HepG2 (cell line): ENCODE data around the gene HIBADH. TPM values are rescaled to one million over a fixed set of nuclear protein-coding genes. Genes with fewer than 3 reads are reported as not detected.

ENCODE experiments used
- ATAC-seq: fragments of 200-7000 bp; cut with Tn5 transposase; 3 replicates; pipeline ENCODE4 v1.9.1; 2020; ENCODE audit warnings: mild to moderate bottlenecking, moderate library complexity
- BruUV-seq: library from RNA; stranded (reverse); fragments of 400-500 nt; replicated peaks from 2 replicates; lab custom pipeline; 2021; lab: Mats Ljungman, UMichigan
- CTCF ChIA-PET: fragments of 300-600 bp; formaldehyde crosslinking; extraction: SDS; loops from one replicate; lab custom pipeline; 2021; ENCODE audit warnings: low total read pairs, inconsistent platforms, low intra/inter-chr PET ratio; lab: Yijun Ruan, JAX
- POLR2A ChIA-PET: fragments of 350-600 bp; sonication (Branson Sonifier 250); formaldehyde crosslinking; loops from one replicate; lab custom pipeline; 2020; ENCODE audit warnings: antibody characterized with exemption, inconsistent platforms; lab: Yijun Ruan, JAX
- DNase-seq: peaks from one replicate; pipeline ENCODE4 v3.0.0-alpha.2; 2015; ENCODE audit warnings: low spot score
- FAIRE-seq: peaks from 3 replicates; lab custom pipeline; 2011; peaks lifted over from hg19 to GRCh38; lab: Jason Lieb, UNC
- H2AFZ ChIP-seq: one replicate; pipeline ENCODE4 v1.6.1; 2011; ENCODE audit warnings: low read length, inconsistent platforms
- H3K27ac ChIP-seq: fragments of 300-600 bp; 3 replicates; pipeline ENCODE4 v1.8.0; 2011; ENCODE audit warnings: mixed run types, mild to moderate bottlenecking, mixed read lengths, low read length, inconsistent platforms; ENCODE audit not compliant: insufficient read depth; ENCODE audit errors: extremely low read length
- H3K27me3 ChIP-seq, 2 experiments: fragments of 200-600 bp in 1 of 2; 2 replicates in 1 of 2; 3 replicates in 1 of 2; pipeline versions ENCODE4 v1.6.0 to v1.8.0; 2011; ENCODE audit warnings: low read length in 2 of 2, mild to moderate bottlenecking in 2 of 2, moderate library complexity in 2 of 2, inconsistent platforms in 1 of 2; ENCODE audit not compliant: insufficient read depth in 2 of 2, control insufficient read depth in 1 of 2
- H3K36me3 ChIP-seq, 2 experiments: fragments of 200-600 bp in 1 of 2; replicated peaks in 1 of 2; 2 replicates in 1 of 2; 3 replicates in 1 of 2; pipeline versions ENCODE4 v1.5.1 to v1.8.0; 2011; ENCODE audit warnings: low read length in 2 of 2, inconsistent platforms in 1 of 2; ENCODE audit not compliant: insufficient read depth in 2 of 2, control insufficient read depth in 1 of 2
- H3K4me1 ChIP-seq: 2 replicates; pipeline ENCODE4 v1.5.1; 2012; ENCODE audit warnings: low read length, inconsistent platforms; ENCODE audit not compliant: insufficient read depth
- H3K4me2 ChIP-seq: 2 replicates; pipeline ENCODE4 v1.6.0; 2011; ENCODE audit warnings: low read depth, low read length, inconsistent platforms
- H3K4me3 ChIP-seq, 3 experiments: fragments of 200-600 bp in 1 of 3; sonication (generic), shearing (Covaris generic) in 1 of 3; replicated peaks in 1 of 3; 2 replicates each; pipeline ENCODE4 v1.5.1; 2011 to 2016; ENCODE audit warnings: low read length in 3 of 3, inconsistent platforms in 2 of 3, low read depth in 2 of 3, mild to moderate bottlenecking in 2 of 3, control low read depth in 1 of 3, mixed read lengths in 1 of 3; ENCODE audit not compliant: insufficient read depth in 1 of 3
- H3K79me2 ChIP-seq: one replicate; pipeline ENCODE4 v1.6.1; 2011; ENCODE audit warnings: low read length, inconsistent platforms; ENCODE audit not compliant: insufficient read depth
- H3K9ac ChIP-seq: 2 replicates; pipeline ENCODE4 v1.6.0; 2011; ENCODE audit warnings: mild to moderate bottlenecking, low read depth, low read length, inconsistent platforms; ENCODE audit not compliant: insufficient read depth
- H3K9me3 ChIP-seq: 2 replicates; pipeline ENCODE4 v1.5.1; 2012; ENCODE audit warnings: mild to moderate bottlenecking, low read length
- H4K20me1 ChIP-seq: 2 replicates; pipeline ENCODE4 v1.6.0; 2011; ENCODE audit warnings: inconsistent platforms, mild to moderate bottlenecking, low read length, moderate library complexity; ENCODE audit not compliant: insufficient read depth
- ARNTL ChIP-seq: sonication (generic); formaldehyde crosslinking; IDR thresholded peaks from 2 replicates; pipeline ENCODE4 v1.4.0; 2020; ENCODE audit warnings: mild to moderate bottlenecking, missing genetic modification reagents
- IKZF5 ChIP-seq: IDR thresholded peaks from 2 replicates; pipeline ENCODE4 v1.6.1; 2018; ENCODE audit warnings: missing genetic modification reagents, mild to moderate bottlenecking, missing compliant biosample characterization
- MAFG ChIP-seq: sonication (generic); formaldehyde crosslinking; IDR thresholded peaks from 2 replicates; pipeline ENCODE4 v1.5.1; 2020; ENCODE audit warnings: mild to moderate bottlenecking, missing genetic modification reagents
- NFATC3 ChIP-seq: sonication (generic); formaldehyde crosslinking; IDR thresholded peaks from 2 replicates; pipeline ENCODE4 v1.5.1; 2020; ENCODE audit warnings: mild to moderate bottlenecking, missing genetic modification reagents
- NPAS2 ChIP-seq: sonication (generic); formaldehyde crosslinking; IDR thresholded peaks from 2 replicates; pipeline ENCODE4 v1.8.0; 2022; ENCODE audit warnings: mild to moderate bottlenecking, missing genetic modification reagents, borderline replicate concordance
- ZFAT ChIP-seq: sonication (generic); formaldehyde crosslinking; conservative IDR thresholded peaks from 2 replicates; pipeline ENCODE4 v1.8.1; 2023; ENCODE audit warnings: missing genetic modification reagents, inconsistent platforms
- ZFX ChIP-seq: sonication (generic); formaldehyde crosslinking; IDR thresholded peaks from 2 replicates; pipeline ENCODE4 v1.4.0; 2020; ENCODE audit warnings: mild to moderate bottlenecking, low read depth, missing genetic modification reagents, moderate library complexity
- ZNF614 ChIP-seq: IDR thresholded peaks from 2 replicates; pipeline ENCODE4 v1.6.1; 2018; ENCODE audit warnings: missing biosample characterization, missing genetic modification reagents, inconsistent platforms, borderline replicate concordance
- WGBS: methylation state at CpG from one replicate; pipeline ENCODE4 v1.1.6; 2017; ENCODE audit warnings: low lambda C conversion rate; 5-methylcytosine and 5-hydroxymethylcytosine counted together
- in situ Hi-C: cut with HindIII; loops from 2 replicates; pipeline ENCODE4 v1.10.0; 2017; ENCODE audit warnings: low pct_unique_long_range_greater_than_20kb; ENCODE audit not compliant: extremely low pct_ligation_motif_present
- intact Hi-C: fragments of 100-400 bp; cut with micrococcal nuclease; formaldehyde crosslinking; loops from one replicate; pipeline ENCODE4 v1.10.0; 2022; ENCODE audit not compliant: unreplicated experiment
- polyA plus RNA-seq, 8 experiments: library from polyadenylated mRNA; depleted of rRNA in 3 of 8; stranded (reverse) in 7 of 8; unstranded in 1 of 8; fragments of >200 nt; fragmentation: Illumina TruSeq in 4 of 8; extraction: Trizol in 4 of 8; gene quantifications; 2 replicates each; pipeline versions ENCODE4 v1.2.1 to v1.2.3, GENCODE V29; 2011 to 2016; ENCODE audit warnings: low read depth in 4 of 8, missing spikeins in 1 of 8, mixed read lengths in 1 of 8; ENCODE audit not compliant: insufficient read depth in 1 of 8
- total RNA-seq, 5 experiments: library from RNA; depleted of rRNA; stranded (reverse); fragments of >200 nt; fragmentation: Illumina TruSeq; extraction: Trizol; gene quantifications; 2 replicates each; pipeline ENCODE4 v1.2.3, GENCODE V29; 2016; ENCODE audit warnings: low read depth in 1 of 5

HIBADH gene
- total and polyA plus RNA-seq, 2 of the 13 experiments (the other 11 are each of a cell fraction or from before 2014, with no cell fraction given), result 49.9 to 59.5 TPM

- Histone ChIP-seq H4K20me1 (no peaks in the 10 kb centered on the region), H3K27me3 (no peaks in the 10 kb centered on the region), H3K4me3 (no peak overlapping the region), H3K4me2 (no peak overlapping the region), H3K9me3 (no peaks in the 10 kb centered on the region), H3K79me2 (no peaks in the 10 kb centered on the region), H2AFZ (no peak overlapping the region), H3K27ac (no peak overlapping the region), H3K4me1 (peaks cover 27% of the 10 kb centered on the region), H3K36me3 (no peaks in the 10 kb centered on the region; a peak in 1 of 5 replicates), H3K9ac (no peak overlapping the region)
- FAIRE-seq (no peak), ATAC-seq (no peak), DNase-seq (no peak)
- ChIA-PET CTCF (no interaction called here), POLR2A (no interaction called here)
- in situ Hi-C loops, result no loop called here
- intact Hi-C loops, result no loop called here
- TF ChIP-seq NPAS2 (CRISPR knock-in tag) (no peak), ZFAT (CRISPR knock-in tag) (no peak), NFATC3 (CRISPR knock-in tag) (no peak), ZFX (CRISPR knock-in tag) (no peak)
- BruUV-seq, result no TSS peak
- WGBS, result 100% methylated on average over 1 of the region's 1 CpG
Observed at GRCh38 chr7:27581906-27582305, 80.8 kb downstream of the HIBADH start.

- TF ChIP-seq MAFG (CRISPR knock-in tag) (no peak), ZNF614 (CRISPR knock-in tag) (no peak), IKZF5 (CRISPR knock-in tag) (no peak), ARNTL (CRISPR knock-in tag) (no peak)
- TF ChIP-seq, all 625 proteins: peak for 0
- Histone ChIP-seq H3K27ac (no peak overlapping the region), H3K36me3 (no peaks in the 10 kb centered on the region; a peak in 1 of 5 replicates), H3K9ac (no peak overlapping the region), H3K4me2 (no peak overlapping the region), H2AFZ (no peak overlapping the region), H3K27me3 (no peaks in the 10 kb centered on the region), H4K20me1 (no peaks in the 10 kb centered on the region), H3K4me3 (no peak overlapping the region), H3K79me2 (no peaks in the 10 kb centered on the region), H3K4me1 (peaks cover 27% of the 10 kb centered on the region), H3K9me3 (no peaks in the 10 kb centered on the region)
- ATAC-seq, result no peak
- intact Hi-C loops (no loop called here), in situ Hi-C loops (no loop called here)
- no peak for FAIRE-seq
- DNase-seq, result no peak
- WGBS, result 94% methylated on average over 2 of the region's 2 CpGs
- POLR2A ChIA-PET, result no interaction called here
- BruUV-seq, result no TSS peak
- CTCF ChIA-PET, result no interaction called here
Observed at GRCh38 chr7:27581119-27581518, 81.6 kb downstream of the HIBADH start.
